GM06990 (cell line): Measurements from ENCODE around the gene ATP4B.

Source experiments
- DNase-seq: peaks from one replicate; pipeline ENCODE4 v3.0.0-alpha.2; 2011; ENCODE audit not compliant: insufficient read length; ENCODE audit errors: extremely low read depth
- H3K27me3 ChIP-seq: replicated peaks from 2 replicates; pipeline ENCODE4 v1.6.0; 2011; ENCODE audit warnings: low read length; ENCODE audit not compliant: control insufficient read depth, insufficient read depth
- H3K36me3 ChIP-seq: 2 replicates; pipeline ENCODE4 v1.5.1; 2011; ENCODE audit warnings: low read length; ENCODE audit not compliant: control insufficient read depth, insufficient read depth
- H3K4me3 ChIP-seq: replicated peaks from 2 replicates; pipeline ENCODE4 v1.5.1; 2011; ENCODE audit warnings: low read depth, mild to moderate bottlenecking, control low read depth, low read length
- TF ChIP-seq, protein P1 (sequence below): IDR thresholded peaks from 2 replicates; pipeline ENCODE4 v1.5.1; 2011; ENCODE audit warnings: low read length, control low read depth, mild to moderate bottlenecking, inconsistent platforms; ENCODE audit not compliant: insufficient read depth, poor library complexity, severe bottlenecking

Gene ATP4B

GRCh38 chr13:113659337-113659736 is 1.3 kb upstream of the ATP4B start:
- Histone ChIP-seq H3K4me3 (no peak overlapping the region), H3K36me3 (no peaks in the 10 kb centered on the region), H3K27me3 (no peaks in the 10 kb centered on the region)
- DNase-seq: no peak
- TF ChIP-seq, protein P1, sequence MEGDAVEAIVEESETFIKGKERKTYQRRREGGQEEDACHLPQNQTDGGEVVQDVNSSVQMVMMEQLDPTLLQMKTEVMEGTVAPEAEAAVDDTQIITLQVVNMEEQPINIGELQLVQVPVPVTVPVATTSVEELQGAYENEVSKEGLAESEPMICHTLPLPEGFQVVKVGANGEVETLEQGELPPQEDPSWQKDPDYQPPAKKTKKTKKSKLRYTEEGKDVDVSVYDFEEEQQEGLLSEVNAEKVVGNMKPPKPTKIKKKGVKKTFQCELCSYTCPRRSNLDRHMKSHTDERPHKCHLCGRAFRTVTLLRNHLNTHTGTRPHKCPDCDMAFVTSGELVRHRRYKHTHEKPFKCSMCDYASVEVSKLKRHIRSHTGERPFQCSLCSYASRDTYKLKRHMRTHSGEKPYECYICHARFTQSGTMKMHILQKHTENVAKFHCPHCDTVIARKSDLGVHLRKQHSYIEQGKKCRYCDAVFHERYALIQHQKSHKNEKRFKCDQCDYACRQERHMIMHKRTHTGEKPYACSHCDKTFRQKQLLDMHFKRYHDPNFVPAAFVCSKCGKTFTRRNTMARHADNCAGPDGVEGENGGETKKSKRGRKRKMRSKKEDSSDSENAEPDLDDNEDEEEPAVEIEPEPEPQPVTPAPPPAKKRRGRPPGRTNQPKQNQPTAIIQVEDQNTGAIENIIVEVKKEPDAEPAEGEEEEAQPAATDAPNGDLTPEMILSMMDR: no peak

GRCh38 chr13:113658836-113659235 is 838 bp upstream of the ATP4B start:
- TF ChIP-seq, protein P1: no peak
- Histone ChIP-seq H3K27me3 (no peaks in the 10 kb centered on the region), H3K4me3 (no peak overlapping the region), H3K36me3 (no peaks in the 10 kb centered on the region)
- DNase-seq: no peak

- DNase-seq: no peak
- Histone ChIP-seq H3K4me3 (no peak overlapping the region), H3K36me3 (no peaks in the 10 kb centered on the region), H3K27me3 (no peaks in the 10 kb centered on the region)
- TF ChIP-seq, protein P1: no peak
Measured at GRCh38 chr13:113656831-113657671, 947 bp downstream of the ATP4B start.

- no peaks in the 10 kb centered on the region for H3K36me3 ChIP-seq
- TF ChIP-seq, protein P1: no peak
- DNase-seq: no peak
Measured at GRCh38 chr13:113656003-113656588, 1.9 kb downstream of the ATP4B start.

GRCh38 chr13:113655346-113656002 is 2.5 kb downstream of the ATP4B start:
- H3K27me3 ChIP-seq: no peaks in the 10 kb centered on the region
- no peaks in the 10 kb centered on the region for H3K36me3 ChIP-seq
- TF ChIP-seq, protein P1: no peak
- no peak overlapping the region for H3K4me3 ChIP-seq
- no peak for DNase-seq

More at GRCh38 chr13:113656003-113656588, 1.9 kb downstream of the ATP4B start:
- H3K27me3 ChIP-seq: no peaks in the 10 kb centered on the region
- no peak overlapping the region for H3K4me3 ChIP-seq
